ENCODE measurements around the gene OGFOD1.

GRCh38 chr16:56483394-56483793, 32.0 kb downstream of the OGFOD1 start:
- TF ChIP-seq CTCF (IDR thresholded peaks at IDR 0.05) = no peak
- no peak for TF ChIP-seq POLR2A (IDR thresholded peaks at IDR 0.05)

Data from right lobe of liver (tissue), 4 donors.